ENCODE measurements around the gene RPA1.
"Not testable (repeated sequence)": the region's sequence is repeated elsewhere in the genome, so short reads cannot be mapped to it uniquely, and the experiment has no call there.

Gene RPA1

DNA sequence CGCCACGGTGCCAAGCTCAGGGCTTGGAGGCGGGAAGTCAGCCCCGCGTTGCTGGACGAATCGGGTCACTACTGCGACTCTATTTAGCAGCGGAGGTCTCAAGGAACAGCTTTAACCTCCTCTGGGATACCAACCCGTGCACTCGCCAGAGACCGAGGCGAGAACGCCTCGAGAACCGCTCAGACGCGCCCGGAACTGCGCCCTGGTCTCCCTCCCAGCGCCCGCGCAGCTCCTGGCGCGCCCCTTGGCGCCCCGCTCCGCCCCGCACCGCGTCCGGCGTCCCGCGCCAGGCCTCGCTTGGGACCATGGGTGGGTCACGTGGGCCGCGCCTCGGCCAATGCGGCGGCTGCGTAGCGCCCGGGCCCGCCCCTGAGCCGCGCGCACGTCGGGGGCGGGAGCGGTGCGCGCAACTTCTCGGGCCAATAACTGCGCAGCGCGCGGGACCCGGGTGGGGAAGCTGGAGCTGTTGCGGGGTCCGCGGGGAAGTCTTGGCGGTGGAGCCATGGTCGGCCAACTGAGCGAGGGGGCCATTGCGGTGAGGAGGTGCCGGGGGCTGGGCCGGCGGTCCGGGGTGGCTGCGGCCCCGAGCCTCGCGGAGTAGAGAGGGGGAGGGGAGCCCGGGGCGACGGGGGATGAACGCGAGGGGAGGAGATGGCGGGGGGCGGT is at the start of gene RPA1, which contains the start of gene SMYD4:
Gene RPA1 (plus strand): TSS at position 414 of the 666 bp plus-strand sequence. CDS start 89 bp downstream, at position 503.
Gene SMYD4 (minus strand): TSS at position 311 of the 666 bp plus-strand sequence. CDS start 1,908 bp downstream, outside the sequence.
- DNase-seq, result peak; percentile 45

- no peak for DNase-seq
These were observed 47.6 kb upstream of the RPA1 start for GRCh38 chr17:1782171-1782567.

- no peak for DNase-seq
These were observed 46.5 kb upstream of the RPA1 start for GRCh38 chr17:1783271-1783670.

GRCh38 chr17:1783834-1784611 is 45.8 kb upstream of the RPA1 start:
- no peak for DNase-seq

DNA sequence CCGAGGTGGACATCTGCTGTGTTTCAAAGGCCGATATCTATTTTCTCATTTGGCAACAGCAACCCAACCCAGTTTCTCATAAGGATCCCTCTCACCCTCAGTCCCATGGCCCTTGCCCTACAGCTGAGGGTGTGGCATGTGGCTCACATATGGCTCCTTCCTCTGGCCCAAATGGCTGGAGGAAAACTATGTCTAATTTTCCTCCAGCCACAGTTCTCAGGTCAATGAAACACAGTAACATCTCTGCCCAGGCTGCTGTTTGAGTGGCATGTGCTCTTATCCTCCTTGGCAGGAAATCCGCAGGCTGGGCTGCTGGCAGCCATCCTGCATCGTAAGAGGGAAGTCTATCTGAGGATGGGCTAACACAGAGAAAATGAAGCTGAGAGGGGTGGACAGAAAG is 43.9 kb upstream of the RPA1 start:
- no peak for DNase-seq

DNA sequence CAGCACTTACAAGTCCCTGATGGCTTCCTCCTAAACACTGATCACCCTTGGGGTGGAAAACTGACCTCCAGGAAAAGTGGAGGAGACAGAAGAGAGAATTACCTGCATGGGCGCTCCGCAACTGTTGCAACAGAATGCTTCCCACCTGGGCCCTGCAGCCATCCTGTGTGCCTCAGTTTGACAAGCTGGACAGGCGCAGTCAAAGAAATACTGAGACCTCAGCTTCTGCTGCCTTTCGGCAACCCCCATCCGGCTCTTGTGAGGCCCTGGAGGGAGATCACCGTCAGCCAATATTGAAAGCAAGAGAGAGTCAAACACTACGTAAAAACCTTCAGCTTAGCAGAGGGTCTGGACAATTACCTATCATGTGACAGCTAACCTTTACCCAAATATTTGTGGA is 43.1 kb upstream of the RPA1 start:
- DNase-seq, result no peak

GRCh38 chr17:1787301-1787902 is 42.4 kb upstream of the RPA1 start:
- DNase-seq, result no peak

DNA sequence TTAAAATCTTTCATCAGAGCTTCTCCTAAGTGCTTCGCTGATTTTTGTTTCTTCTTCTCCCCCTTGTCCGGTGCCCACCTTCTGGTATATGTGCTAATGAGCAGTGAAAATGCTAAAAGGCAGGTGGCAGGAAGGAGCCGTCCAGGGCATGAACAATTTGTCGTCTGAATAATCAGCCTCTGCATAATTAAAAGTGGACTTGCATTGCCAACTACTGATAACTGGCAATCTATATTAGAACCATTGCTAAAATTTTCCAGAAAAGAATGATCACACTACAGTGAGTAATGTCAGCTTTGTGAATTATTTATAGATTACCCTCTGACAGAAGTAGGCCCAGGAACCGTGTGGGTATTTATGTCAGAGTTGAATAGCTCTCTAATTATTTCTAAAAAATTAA is 39.9 kb upstream of the RPA1 start:
- no peak for DNase-seq

GRCh38 chr17:1792495-1793446 is 37.0 kb upstream of the RPA1 start:
- DNase-seq, result no peak

GRCh38 chr17:1793447-1793806 is 36.4 kb upstream of the RPA1 start:
- DNase-seq, result no peak

GRCh38 chr17:1796800-1797199 is 33.0 kb upstream of the RPA1 start:
- no peak for DNase-seq

DNA sequence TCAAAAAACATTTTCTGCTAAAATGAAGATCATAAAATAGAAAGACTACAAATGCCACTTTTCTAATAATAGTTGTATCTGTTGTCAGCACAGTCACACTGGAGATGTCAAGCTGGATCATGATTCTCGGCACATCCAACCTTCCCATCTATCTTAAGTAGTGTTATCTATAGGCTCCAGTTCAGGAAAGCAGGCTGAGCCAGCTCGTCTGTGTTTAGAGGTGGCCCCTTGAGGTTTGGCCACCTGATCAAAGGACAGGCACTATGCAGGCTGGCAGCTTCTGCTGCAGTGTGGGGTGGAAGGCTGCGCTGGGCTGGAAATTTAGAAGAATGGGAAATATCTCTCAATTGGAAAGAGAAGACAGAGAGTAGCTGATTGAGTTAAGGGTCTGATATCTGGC is 32.5 kb upstream of the RPA1 start:
- no peak for DNase-seq

DNA sequence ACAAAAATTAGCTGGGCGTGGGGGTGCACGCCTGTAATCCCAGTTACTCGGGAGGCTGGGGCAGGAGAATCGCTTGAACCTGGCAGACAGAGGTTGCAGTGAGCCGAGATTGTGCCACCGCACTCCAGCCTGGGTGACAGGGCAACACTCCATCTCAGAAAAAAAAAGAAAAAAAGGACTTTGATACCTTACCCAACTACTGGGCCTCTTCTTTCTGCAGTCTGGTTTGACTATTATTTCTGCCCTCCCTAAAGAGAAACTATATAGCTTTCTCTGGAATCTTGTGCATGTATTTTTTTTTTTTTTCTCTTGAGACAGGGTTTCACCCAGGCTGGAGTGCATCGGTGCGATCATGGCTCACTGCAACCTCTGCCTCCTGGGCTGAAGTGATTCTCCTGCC is 32.0 kb upstream of the RPA1 start:
- not testable (repeated sequence) for DNase-seq

DNA sequence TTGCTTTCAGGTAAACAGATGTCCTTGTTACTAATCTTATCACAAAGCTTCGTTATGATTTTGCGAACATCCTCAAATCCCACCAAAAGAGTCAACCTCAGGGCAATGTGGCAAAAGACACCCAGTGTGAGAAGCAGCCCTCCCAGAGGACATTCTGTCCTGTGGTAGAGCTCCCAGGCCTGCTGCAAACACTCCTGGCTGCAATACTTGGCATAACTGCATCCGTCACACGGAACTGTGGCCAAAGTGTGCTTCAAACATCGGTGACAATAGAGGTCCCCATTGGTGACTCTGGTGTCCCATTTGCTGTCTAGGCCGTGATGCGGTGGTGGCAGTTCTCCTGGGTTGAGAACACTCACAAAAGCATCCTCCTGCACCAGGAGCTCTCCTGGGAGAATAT is 29.6 kb upstream of the RPA1 start:
- DNase-seq, result no peak

DNA sequence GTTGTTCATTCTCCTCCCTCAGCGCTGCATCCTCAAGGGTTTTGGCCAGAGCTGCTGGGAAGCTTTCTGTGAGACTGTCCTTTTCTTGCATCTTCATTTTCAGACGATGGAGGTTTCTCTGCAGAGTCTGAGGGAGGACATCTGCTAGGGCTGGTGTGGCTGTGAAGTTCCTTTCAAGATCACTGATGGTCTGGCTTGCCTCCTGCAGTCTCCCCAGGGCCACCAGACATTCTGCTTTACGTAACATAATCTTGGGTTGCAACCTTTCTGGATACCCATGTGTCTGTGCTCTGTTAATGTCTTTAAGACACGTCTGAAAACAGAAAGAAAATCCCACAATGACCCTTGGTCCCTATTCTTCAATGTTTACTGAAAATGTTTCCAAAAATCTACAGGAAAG is 29.1 kb upstream of the RPA1 start:
- DNase-seq, result no peak

DNA sequence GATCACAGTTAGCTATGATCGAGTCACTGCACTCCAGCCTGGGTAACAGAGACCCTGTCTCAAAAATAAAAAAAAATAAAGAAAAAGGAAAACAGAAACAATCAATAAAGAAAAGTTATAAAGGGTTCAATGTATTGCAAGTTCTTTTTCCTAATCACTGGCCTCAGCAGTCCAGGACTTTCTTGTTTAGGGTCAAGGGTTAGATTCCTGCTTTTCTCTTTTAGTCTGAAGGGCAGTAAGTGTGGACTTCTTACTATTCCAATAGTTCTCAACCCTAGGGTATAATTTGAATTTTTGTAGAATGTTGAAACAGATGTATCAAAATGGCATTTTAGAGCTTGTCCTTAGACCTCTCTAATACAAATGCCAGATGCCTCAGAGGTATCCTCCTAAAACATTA is 27.4 kb upstream of the RPA1 start:
- DNase-seq, result no peak

- DNase-seq, result no peak
These were observed 26.5 kb upstream of the RPA1 start for GRCh38 chr17:1803280-1803679.

GRCh38 chr17:1807890-1808289 is 21.9 kb upstream of the RPA1 start:
- DNase-seq, result no peak

GRCh38 chr17:1808644-1809043 is 21.2 kb upstream of the RPA1 start:
- no peak for DNase-seq

GRCh38 chr17:1809815-1810214 is 20.0 kb upstream of the RPA1 start:
- not testable (repeated sequence) for DNase-seq

DNA sequence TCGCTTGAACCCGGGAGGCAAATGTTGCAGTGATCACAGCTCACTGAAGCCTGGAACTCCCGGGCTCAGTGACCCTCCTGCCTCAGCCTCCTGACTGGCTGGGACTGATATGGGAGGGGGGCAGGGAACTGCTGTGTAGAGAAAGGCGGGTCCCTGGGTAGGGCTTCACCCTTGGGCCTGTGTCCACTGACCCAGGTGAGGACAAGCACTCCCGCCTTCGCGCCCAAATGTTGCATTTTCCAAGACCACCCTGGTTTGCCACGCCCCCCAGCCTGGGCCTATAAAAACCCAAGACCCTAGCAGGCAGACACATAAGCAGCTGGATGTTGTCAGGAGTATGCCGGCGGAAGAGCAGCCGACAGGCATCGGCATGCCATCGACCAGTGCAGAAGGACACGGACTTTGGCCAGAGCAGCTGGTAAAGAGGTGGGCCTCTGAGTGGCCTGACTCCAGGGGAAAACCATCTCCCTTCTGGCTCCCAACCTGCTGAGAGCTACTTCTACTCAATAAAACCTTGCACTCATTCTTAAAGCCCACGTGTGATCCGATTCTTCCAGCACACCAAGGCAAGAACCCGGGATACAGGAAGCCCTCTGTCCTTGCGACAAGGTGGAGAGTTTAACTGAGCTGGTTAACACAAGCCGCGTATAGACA is 19.2 kb upstream of the RPA1 start:
- no peak for DNase-seq

GRCh38 chr17:1813088-1813487 is 16.7 kb upstream of the RPA1 start:
- no peak for DNase-seq

All from NCI-H2029 (cell line).